Measurements from ENCODE around the gene KPNA5.
A peak's percentile ranks its signal among the peaks of the same experiment; 100 is the strongest.
"Not testable (repeated sequence)": the region's sequence is repeated elsewhere in the genome, so short reads cannot be mapped to it uniquely, and the experiment has no call there.

Gene KPNA5

DNA sequence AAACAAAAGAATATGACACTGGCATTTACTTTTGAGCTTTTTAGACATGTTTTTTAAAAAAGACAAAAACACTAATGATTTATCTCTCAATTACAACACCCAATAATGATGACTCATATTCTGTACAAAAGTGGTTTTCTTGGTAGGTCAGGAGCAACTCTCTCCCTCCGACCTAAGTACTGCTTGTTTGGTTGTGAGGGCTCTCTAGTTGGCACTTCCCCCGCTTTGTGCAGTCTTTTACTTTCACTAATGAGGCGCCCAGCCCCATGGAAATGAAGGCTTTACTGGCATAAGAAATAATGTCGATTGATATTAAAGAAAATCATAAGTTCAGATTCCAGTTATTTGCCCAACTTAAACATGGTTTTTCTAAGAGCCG, 1.3 kb downstream of the KPNA5 start:
- peak overlapping the region; percentile 97 for H3K27ac ChIP-seq
- TF ChIP-seq, protein P1, sequence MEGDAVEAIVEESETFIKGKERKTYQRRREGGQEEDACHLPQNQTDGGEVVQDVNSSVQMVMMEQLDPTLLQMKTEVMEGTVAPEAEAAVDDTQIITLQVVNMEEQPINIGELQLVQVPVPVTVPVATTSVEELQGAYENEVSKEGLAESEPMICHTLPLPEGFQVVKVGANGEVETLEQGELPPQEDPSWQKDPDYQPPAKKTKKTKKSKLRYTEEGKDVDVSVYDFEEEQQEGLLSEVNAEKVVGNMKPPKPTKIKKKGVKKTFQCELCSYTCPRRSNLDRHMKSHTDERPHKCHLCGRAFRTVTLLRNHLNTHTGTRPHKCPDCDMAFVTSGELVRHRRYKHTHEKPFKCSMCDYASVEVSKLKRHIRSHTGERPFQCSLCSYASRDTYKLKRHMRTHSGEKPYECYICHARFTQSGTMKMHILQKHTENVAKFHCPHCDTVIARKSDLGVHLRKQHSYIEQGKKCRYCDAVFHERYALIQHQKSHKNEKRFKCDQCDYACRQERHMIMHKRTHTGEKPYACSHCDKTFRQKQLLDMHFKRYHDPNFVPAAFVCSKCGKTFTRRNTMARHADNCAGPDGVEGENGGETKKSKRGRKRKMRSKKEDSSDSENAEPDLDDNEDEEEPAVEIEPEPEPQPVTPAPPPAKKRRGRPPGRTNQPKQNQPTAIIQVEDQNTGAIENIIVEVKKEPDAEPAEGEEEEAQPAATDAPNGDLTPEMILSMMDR (conservative IDR thresholded peaks at IDR 0.05), result no peak

- TF ChIP-seq, protein P1 (conservative IDR thresholded peaks at IDR 0.05), result no peak
- H3K27ac ChIP-seq, result no peak overlapping the region
Measured at GRCh38 chr6:116685437-116685993, 4.5 kb downstream of the KPNA5 start.

DNA sequence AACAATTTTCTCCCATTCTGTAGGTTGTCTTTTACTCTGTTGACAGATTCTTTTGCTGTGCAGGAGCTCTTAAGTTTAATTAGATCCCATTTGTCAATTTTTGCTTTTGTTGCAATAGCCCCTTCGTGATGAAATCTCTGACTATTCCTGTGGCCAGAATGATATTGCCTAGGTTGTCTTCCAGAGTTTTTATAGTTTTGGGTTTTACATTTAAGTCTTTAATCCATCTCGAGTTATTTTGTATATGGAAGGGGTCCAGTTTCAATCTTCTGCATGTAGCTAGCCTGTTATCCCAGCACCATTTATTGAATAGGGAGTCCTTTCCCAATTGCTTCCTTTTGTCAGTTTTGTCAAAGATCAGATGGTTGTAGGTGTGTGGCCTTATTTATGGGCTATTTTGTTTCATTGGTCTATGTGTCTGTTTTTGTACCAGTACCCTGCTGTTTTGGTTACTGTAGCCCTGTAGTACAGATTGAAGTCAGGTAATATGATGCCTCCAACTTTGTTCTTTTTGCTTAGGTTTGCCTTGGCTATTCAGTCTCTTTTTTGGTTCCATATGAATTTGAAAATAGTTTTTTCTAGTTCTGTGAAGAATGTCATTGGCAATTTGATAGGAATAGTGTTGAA, 5.6 kb downstream of the KPNA5 start:
- H3K27ac ChIP-seq, result not testable (repeated sequence)

- TF ChIP-seq, protein P1 (conservative IDR thresholded peaks at IDR 0.05), result no peak
- H3K27ac ChIP-seq, result peak overlapping the region; percentile 59
Measured at GRCh38 chr6:116691154-116691553, 10.1 kb downstream of the KPNA5 start.

- H3K27ac ChIP-seq, result peak overlapping the region; percentile 59
Measured at GRCh38 chr6:116692873-116693272, 11.9 kb downstream of the KPNA5 start.

GRCh38 chr6:116693275-116693674, 12.3 kb downstream of the KPNA5 start:
- not testable (repeated sequence) for H3K27ac ChIP-seq

GRCh38 chr6:116695401-116695800, 14.4 kb downstream of the KPNA5 start:
- no peak overlapping the region for H3K27ac ChIP-seq
- TF ChIP-seq, protein P1 (conservative IDR thresholded peaks at IDR 0.05), result no peak

DNA sequence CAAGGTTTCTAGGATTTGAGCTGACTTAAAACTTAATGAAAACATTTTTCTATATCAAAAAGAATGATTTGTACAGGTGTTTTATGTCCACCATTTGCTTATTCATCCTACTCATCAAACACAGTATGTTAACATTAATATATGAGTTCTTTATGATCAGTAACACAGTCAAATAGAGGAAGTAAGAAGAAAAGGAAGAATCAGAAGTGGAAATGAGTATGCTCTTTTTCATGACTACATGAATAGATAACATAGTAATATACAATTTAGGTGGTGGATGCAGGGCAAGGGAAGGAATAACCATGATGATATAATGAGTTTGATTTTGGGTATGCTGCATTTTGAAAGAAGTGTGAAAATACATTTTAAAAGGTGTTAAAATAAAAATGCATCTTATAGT, 16.5 kb downstream of the KPNA5 start:
- TF ChIP-seq, protein P1 (conservative IDR thresholded peaks at IDR 0.05), result no peak
- no peak overlapping the region for H3K27ac ChIP-seq

- not testable (repeated sequence) for H3K27ac ChIP-seq
Measured at GRCh38 chr6:116703888-116704287, 22.9 kb downstream of the KPNA5 start.

DNA sequence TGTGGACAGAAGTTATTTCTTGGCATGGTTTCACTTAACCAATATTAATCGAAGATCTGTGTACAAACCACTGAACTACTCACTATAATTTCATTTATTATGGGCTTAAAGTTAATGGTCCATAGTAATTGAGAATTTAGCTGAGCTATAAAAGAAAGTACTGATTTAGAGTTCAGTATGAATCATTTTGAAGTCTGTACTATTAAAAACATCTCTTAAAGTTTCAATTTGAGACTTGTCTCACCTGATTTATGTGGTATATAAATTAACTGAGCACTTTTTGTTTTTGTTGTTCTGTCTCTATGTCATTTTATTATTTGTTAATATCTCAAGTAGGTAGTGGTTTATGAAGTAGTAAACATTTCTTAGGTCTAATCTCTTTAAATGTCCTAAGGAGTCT, 24.9 kb downstream of the KPNA5 start:
- TF ChIP-seq, protein P1 (conservative IDR thresholded peaks at IDR 0.05), result no peak
- no peak overlapping the region for H3K27ac ChIP-seq
